ENCODE measurements around the gene LANCL2. TPM values are rescaled to one million over a fixed set of nuclear protein-coding genes. Genes with fewer than 3 reads are reported as not detected.

Gene LANCL2
- total and polyA plus RNA-seq, 9 of the 15 experiments (the other 6 are each of a cell fraction or from before 2014, with no cell fraction given): 5.3 to 18.5 (median 13.5) TPM

GRCh38 chr7:55438757-55439525 lies 73.8 kb downstream of the LANCL2 start (continued):
- no peak for TF ChIP-seq RREB1 (CRISPR knock-in tag; IDR thresholded peaks at IDR 0.05)

GRCh38 chr7:55439627-55440026 lies 74.5 kb downstream of the LANCL2 start:
- in situ Hi-C loops (cut with MboI): loop anchor here (10.0 kb wide), 1 partner anchor 155 kb away; no protein-coding TSS in a partner anchor
- no peak overlapping the region for H3K4me2 ChIP-seq (ENCODE audit: insufficient read depth, low read length)

More at GRCh38 chr7:55439627-55440026, 74.5 kb downstream of the LANCL2 start:
- H3K27me3 ChIP-seq (ENCODE audit: control insufficient read depth in 2 of 2, insufficient read depth in 2 of 2, low read length in 2 of 2): peaks cover 12 to 47% of the 10 kb centered on the region in 2 experiments; a peak in 4 of 5 replicates
- no peak overlapping the region for H3K9ac ChIP-seq (ENCODE audit: insufficient read depth in 1 of 2, low read depth in 2 of 2, low read length in 2 of 2)
- ChIA-PET POLR2A (interaction anchor here (1.6 kb wide), 1 partner anchor 13 kb away, joined by 3 read pairs; no protein-coding TSS in a partner anchor), CTCF (ENCODE audit: low intra/inter-chr PET ratio) (no interaction called here)
- 2% methylated on average over 10 of the region's 10 CpGs for WGBS (ENCODE audit: insufficient coverage, low coverage, missing lambda C conversion rate)
- intact Hi-C loops (cut with micrococcal nuclease): no loop called here
- H3K9me3 ChIP-seq (replicated peaks; ENCODE audit: control insufficient read depth, insufficient read depth, low read depth, low read length): no peaks in the 10 kb centered on the region
- ATAC-seq (no peak), DNase-seq (ENCODE audit: extremely low read depth in 1 of 4, low spot score in 3 of 4) (no peak), FAIRE-seq (no peak)
- no peaks in the 10 kb centered on the region for H3K36me3 ChIP-seq (ENCODE audit: control insufficient read depth, insufficient read depth, low read length)
- H3K4me1 ChIP-seq (replicated peaks in 1 of 2; ENCODE audit: control insufficient read depth in 2 of 2, insufficient read depth in 2 of 2, low read length in 2 of 2): no peaks in the 10 kb centered on the region
- H3K79me2 ChIP-seq (ENCODE audit: control insufficient read depth, insufficient read depth, low read length): no peaks in the 10 kb centered on the region
- no peak overlapping the region for H3K27ac ChIP-seq (ENCODE audit: extremely low read depth, low read depth, low read length)
- no TSS peak for BruUV-seq (replicated peaks)
- 0 out of 2 replicates have a peak, but pooled peaks cover 6% of the 10 kb centered on the region for H4K20me1 ChIP-seq (replicated peaks; ENCODE audit: control insufficient read depth, insufficient read depth, low read length)
- no peaks in the 10 kb centered on the region for H3K9me1 ChIP-seq (ENCODE audit: control insufficient read depth, insufficient read depth, low read length)
- H3K4me3 ChIP-seq: no peak overlapping the region
- no peak overlapping the region for H2AFZ ChIP-seq (ENCODE audit: low read depth, low read length)
- TF ChIP-seq ZNF507 (tag; conservative IDR thresholded peaks at IDR 0.05) (no peak), GATAD2A (IDR thresholded peaks at IDR 0.05) (no peak), YY1 (IDR thresholded peaks at IDR 0.05; ENCODE audit: borderline replicate concordance in 1 of 3, control insufficient read depth in 1 of 3, extremely low read depth in 1 of 3, insufficient read depth in 3 of 3, insufficient read length in 1 of 3, insufficient replicate concordance in 2 of 3, low read depth in 1 of 3, low read length in 2 of 3) (no peak), LCOR (CRISPR knock-in tag; IDR thresholded peaks at IDR 0.05) (no peak), ZNF780A (CRISPR knock-in tag; IDR thresholded peaks at IDR 0.05) (no peak), ZNF584 (CRISPR knock-in tag; IDR thresholded peaks at IDR 0.05; ENCODE audit: low read depth) (no peak)
